Measurements from ENCODE around the gene SQOR.

SQOR gene

DNA sequence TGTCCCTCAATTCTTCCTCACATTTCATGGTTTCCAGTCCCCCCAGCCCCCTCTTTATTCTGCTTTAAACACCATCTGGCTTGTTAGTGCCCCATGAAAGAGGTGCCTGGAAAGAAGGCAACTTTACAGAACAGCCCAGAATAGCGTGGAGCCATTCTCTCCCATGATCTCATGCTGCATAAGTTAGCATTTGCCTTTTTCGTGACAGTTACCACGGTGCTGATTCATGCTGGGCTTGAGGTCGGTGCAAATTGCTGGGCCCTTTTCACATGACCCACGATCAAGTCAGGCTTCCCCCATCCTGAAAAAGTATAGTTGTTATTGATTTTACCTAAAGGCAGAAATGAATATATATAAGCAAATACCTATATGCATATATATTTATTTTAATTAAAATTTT lies 29.6 kb downstream of the SQOR start:
- no peak for DNase-seq (ENCODE audit: low spot score)
- in situ Hi-C loops (cut with MboI; ENCODE audit: low sequenced_read_pairs, unreplicated experiment): no loop called here

DNA sequence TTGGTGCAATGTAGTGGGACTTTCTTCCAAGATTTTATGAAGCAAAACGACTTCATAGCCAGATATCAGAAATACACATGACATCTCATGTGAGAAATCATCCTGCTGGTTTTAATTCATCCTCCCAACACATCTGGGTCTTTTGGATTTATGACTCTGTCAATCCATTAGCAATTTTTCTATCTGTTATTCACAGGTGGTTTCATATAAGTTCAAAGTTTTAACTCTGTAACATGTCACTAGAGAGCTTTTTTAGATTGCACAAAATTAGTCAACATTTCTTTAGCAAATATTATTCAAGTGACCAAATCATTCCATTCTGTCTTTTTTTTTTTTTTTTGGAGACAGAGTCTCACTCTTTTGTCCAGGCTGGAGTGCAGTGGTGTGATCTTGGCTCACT lies 30.4 kb downstream of the SQOR start:
- TF ChIP-seq, protein P1, sequence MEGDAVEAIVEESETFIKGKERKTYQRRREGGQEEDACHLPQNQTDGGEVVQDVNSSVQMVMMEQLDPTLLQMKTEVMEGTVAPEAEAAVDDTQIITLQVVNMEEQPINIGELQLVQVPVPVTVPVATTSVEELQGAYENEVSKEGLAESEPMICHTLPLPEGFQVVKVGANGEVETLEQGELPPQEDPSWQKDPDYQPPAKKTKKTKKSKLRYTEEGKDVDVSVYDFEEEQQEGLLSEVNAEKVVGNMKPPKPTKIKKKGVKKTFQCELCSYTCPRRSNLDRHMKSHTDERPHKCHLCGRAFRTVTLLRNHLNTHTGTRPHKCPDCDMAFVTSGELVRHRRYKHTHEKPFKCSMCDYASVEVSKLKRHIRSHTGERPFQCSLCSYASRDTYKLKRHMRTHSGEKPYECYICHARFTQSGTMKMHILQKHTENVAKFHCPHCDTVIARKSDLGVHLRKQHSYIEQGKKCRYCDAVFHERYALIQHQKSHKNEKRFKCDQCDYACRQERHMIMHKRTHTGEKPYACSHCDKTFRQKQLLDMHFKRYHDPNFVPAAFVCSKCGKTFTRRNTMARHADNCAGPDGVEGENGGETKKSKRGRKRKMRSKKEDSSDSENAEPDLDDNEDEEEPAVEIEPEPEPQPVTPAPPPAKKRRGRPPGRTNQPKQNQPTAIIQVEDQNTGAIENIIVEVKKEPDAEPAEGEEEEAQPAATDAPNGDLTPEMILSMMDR (IDR thresholded peaks at IDR 0.05; ENCODE audit: borderline replicate concordance, control extremely low read depth, extremely low read depth, insufficient read depth, missing control alignments): no peak
- in situ Hi-C loops (cut with MboI; ENCODE audit: low sequenced_read_pairs, unreplicated experiment): no loop called here
- no peak for DNase-seq (ENCODE audit: low spot score)

More for the DNA sequence above, 29.6 kb downstream of the SQOR start:
- TF ChIP-seq, protein P1 (IDR thresholded peaks at IDR 0.05; ENCODE audit: borderline replicate concordance, control extremely low read depth, extremely low read depth, insufficient read depth, missing control alignments): no peak

DNA sequence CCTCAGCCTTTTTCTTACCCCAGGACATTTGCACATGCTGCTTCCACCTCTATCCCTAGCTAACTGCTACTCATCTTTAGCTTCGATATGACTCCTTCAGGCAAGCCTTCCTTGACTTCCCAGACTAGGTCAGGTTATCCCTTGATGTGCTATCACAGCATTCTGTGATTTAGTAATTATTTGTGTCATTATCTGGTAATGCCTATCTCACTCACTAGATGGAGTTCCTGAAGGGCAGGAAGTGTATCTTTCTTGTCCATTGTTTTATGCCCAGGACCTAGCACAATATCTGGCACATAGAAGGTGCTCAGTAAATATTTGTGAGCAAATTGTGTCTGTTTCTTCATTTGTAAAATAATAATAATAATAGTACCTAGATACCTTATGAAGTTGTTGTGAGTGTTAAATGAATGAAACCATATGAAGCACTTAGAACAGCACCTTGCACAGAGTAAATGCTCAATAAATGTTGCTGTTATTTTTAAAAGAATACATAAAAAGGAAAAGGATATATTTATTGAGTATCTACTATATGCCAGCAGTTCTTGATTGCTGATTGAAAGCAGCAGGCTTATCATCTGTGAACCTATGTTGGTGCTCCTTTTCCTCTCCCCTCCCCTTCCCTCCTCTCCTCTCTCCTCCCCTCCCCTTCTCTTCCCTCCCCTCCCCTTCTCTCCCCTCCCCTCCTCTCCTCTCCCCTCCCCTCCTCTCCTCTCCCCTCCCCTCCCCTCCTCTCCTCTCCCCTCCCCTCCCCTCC lies 31.5 kb downstream of the SQOR start:
- TF ChIP-seq, protein P1 (IDR thresholded peaks at IDR 0.05; ENCODE audit: borderline replicate concordance, control extremely low read depth, extremely low read depth, insufficient read depth, missing control alignments): no peak
- DNase-seq (ENCODE audit: low spot score): no peak
- in situ Hi-C loops (cut with MboI; ENCODE audit: low sequenced_read_pairs, unreplicated experiment): no loop called here

DNA sequence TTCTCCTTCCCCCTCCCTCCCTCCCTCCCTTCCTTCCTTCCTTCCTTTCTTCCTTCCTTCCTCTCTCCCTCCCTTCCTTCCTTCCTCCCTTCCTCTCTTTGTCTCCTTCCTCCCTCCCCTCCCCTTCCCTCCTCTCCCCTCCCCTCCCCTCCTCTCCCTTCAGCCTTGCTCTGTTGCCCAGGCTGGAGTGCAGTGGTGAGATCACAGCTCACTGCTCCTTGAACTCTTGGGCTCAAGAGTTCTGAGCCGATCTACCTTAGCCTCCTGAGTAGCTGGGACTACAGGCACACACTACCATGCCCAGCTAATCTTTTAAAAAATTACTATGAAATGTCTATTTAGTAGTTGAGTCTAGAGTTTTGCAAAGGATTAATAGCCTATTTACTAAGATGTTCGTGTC lies 32.2 kb downstream of the SQOR start:
- in situ Hi-C loops (cut with MboI; ENCODE audit: low sequenced_read_pairs, unreplicated experiment): no loop called here
- no peak for DNase-seq (ENCODE audit: low spot score)
- TF ChIP-seq, protein P1 (IDR thresholded peaks at IDR 0.05; ENCODE audit: borderline replicate concordance, control extremely low read depth, extremely low read depth, insufficient read depth, missing control alignments): no peak

DNA sequence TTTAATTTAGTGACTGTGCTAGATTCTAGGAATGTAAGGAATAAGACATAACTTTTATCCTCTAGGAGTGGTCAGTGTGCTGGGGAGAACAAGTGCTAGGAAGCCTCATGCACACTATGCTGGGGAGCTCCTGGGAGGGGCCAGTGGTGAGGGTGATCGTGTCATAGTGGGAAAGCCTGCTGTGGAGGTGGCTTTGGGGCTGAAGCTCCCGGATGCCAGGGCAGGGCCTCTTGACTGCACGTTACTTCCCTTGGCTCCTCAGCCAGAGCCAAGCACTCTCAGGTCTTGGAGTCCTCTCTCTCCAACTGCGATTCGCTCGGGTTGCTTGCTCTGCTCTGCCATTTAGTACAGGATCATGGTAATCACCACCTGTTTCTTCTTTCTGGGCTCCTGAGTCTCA lies 33.6 kb downstream of the SQOR start:
- TF ChIP-seq, protein P1 (IDR thresholded peaks at IDR 0.05; ENCODE audit: borderline replicate concordance, control extremely low read depth, extremely low read depth, insufficient read depth, missing control alignments): no peak
- in situ Hi-C loops (cut with MboI; ENCODE audit: low sequenced_read_pairs, unreplicated experiment): no loop called here
- DNase-seq (ENCODE audit: low spot score): no peak

DNA sequence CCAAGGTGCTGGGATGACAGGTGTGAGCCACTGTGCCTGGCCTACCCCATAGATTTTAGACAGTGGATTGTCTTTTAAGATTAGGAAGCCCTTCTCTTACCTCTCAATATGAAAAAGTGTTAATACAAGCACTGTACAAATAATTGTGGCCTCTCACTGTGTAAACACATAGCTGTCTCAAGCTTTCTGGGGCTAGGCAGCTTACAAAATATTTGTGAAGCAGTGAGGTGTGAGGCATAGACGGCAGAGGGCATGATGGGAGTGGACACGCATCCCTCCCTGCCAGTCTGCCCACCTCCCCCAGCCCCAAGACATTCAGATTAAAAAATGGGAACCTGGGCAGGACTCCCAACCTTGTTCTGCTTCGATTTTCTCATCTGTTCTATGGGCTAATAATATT lies 34.6 kb downstream of the SQOR start:
- in situ Hi-C loops (cut with MboI; ENCODE audit: low sequenced_read_pairs, unreplicated experiment): no loop called here
- TF ChIP-seq, protein P1 (IDR thresholded peaks at IDR 0.05; ENCODE audit: borderline replicate concordance, control extremely low read depth, extremely low read depth, insufficient read depth, missing control alignments): no peak
- no peak for DNase-seq (ENCODE audit: low spot score)
